ENCODE data around the gene ZBTB49.
"Not testable (repeated sequence)": the region's sequence is repeated elsewhere in the genome, so short reads cannot be mapped to it uniquely, and the experiment has no call there.

The ZBTB49 gene

GRCh38 chr4:4289941-4290850 lies at the start of gene ZBTB49, which contains the start of gene LYAR:
TSS of gene ZBTB49 (plus strand) at chr4:4290251. CDS start at chr4:4299946, 9,695 bp downstream.
TSS of gene LYAR (minus strand) at chr4:4290154. CDS start at chr4:4283742, 6,412 bp downstream.
- DNase-seq (ENCODE audit: low read depth), result peak; percentile 65

- no peak for DNase-seq (ENCODE audit: low read depth)
Observed at GRCh38 chr4:4245172-4245571, 44.9 kb upstream of the ZBTB49 start.

GRCh38 chr4:4247696-4248028 lies 42.4 kb upstream of the ZBTB49 start:
- no peak for DNase-seq (ENCODE audit: low read depth)

- peak; percentile 81 for DNase-seq (ENCODE audit: low read depth)
Observed at GRCh38 chr4:4248029-4248884, 41.8 kb upstream of the ZBTB49 start, which contains the start of gene TMEM128. TSS of gene TMEM128 (minus strand) at chr4:4248223. CDS start at chr4:4248202, 21 bp downstream.

GRCh38 chr4:4248885-4249203 lies 41.2 kb upstream of the ZBTB49 start:
- DNase-seq (ENCODE audit: low read depth), result no peak

GRCh38 chr4:4249342-4249741 lies 40.7 kb upstream of the ZBTB49 start:
- DNase-seq (ENCODE audit: low read depth), result not testable (repeated sequence)

GRCh38 chr4:4249866-4250265 lies 40.2 kb upstream of the ZBTB49 start:
- no peak for DNase-seq (ENCODE audit: low read depth)

GRCh38 chr4:4254199-4254598 lies 35.9 kb upstream of the ZBTB49 start:
- no peak for DNase-seq (ENCODE audit: low read depth)

GRCh38 chr4:4254666-4255065 lies 35.4 kb upstream of the ZBTB49 start:
- no peak for DNase-seq (ENCODE audit: low read depth)

GRCh38 chr4:4256799-4257198 lies 33.3 kb upstream of the ZBTB49 start:
- no peak for DNase-seq (ENCODE audit: low read depth)

GRCh38 chr4:4257705-4258104 lies 32.3 kb upstream of the ZBTB49 start:
- not testable (repeated sequence) for DNase-seq (ENCODE audit: low read depth)

- no peak for DNase-seq (ENCODE audit: low read depth)
Observed at GRCh38 chr4:4259484-4260100, 30.5 kb upstream of the ZBTB49 start.

GRCh38 chr4:4260185-4260751 lies 29.8 kb upstream of the ZBTB49 start:
- DNase-seq (ENCODE audit: low read depth), result peak; percentile 56

GRCh38 chr4:4267981-4268380 lies 22.1 kb upstream of the ZBTB49 start:
- no peak for DNase-seq (ENCODE audit: low read depth)

- DNase-seq (ENCODE audit: low read depth), result no peak
Observed at GRCh38 chr4:4268776-4269175, 21.3 kb upstream of the ZBTB49 start.

- no peak for DNase-seq (ENCODE audit: low read depth)
Observed at GRCh38 chr4:4269331-4269731, 20.7 kb upstream of the ZBTB49 start.

GRCh38 chr4:4269856-4270255 lies 20.2 kb upstream of the ZBTB49 start:
- no peak for DNase-seq (ENCODE audit: low read depth)

- no peak for DNase-seq (ENCODE audit: low read depth)
Observed at GRCh38 chr4:4270529-4270928, 19.5 kb upstream of the ZBTB49 start.

- DNase-seq (ENCODE audit: low read depth), result no peak
Observed at GRCh38 chr4:4271912-4272311, 18.1 kb upstream of the ZBTB49 start.

- no peak for DNase-seq (ENCODE audit: low read depth)
Observed at GRCh38 chr4:4274226-4274625, 15.8 kb upstream of the ZBTB49 start.

- no peak for DNase-seq (ENCODE audit: low read depth)
Observed at GRCh38 chr4:4277531-4277930, 12.5 kb upstream of the ZBTB49 start.

- DNase-seq (ENCODE audit: low read depth), result no peak
Observed at GRCh38 chr4:4281787-4282186, 8.3 kb upstream of the ZBTB49 start.

Measured in fibroblast of the conjunctiva (primary cell).